Measurements from ENCODE around the gene ATP5ME. TPM values are rescaled to one million over a fixed set of nuclear protein-coding genes. Genes with fewer than 3 reads are reported as not detected.

The ATP5ME gene
- polyA plus RNA-seq, 4 donors, result 447 to 1,305 (median 893) TPM

GRCh38 chr4:718460-718859 lies 44.4 kb upstream of the ATP5ME start:
- WGBS, 3 donors, result 85 to 93% (median 93%) methylated on average over 8 of the region's 8 CpGs
- no peak overlapping the region for H3K4me3 ChIP-seq (ENCODE audit: low read depth in 1 of 3, low read length in 3 of 3)
- H3K9me3 ChIP-seq (ENCODE audit: control insufficient read depth in 2 of 2, insufficient read depth in 1 of 2, low read depth in 1 of 2, low read length in 1 of 2), result no peaks in the 10 kb centered on the region
- H3K4me1 ChIP-seq (ENCODE audit: control insufficient read depth in 3 of 3, insufficient read depth in 2 of 3, low read depth in 1 of 3, low read length in 2 of 3), result peaks cover 0 to under 1% (median 0%) of the 10 kb centered on the region in 3 donors
- H3K36me3 ChIP-seq (ENCODE audit: control insufficient read depth in 3 of 3, insufficient read depth in 2 of 3, low read depth in 1 of 3, low read length in 3 of 3), result peaks cover 0 to 43% (median 0%) of the 10 kb centered on the region in 3 donors
- no peaks in the 10 kb centered on the region for H3K27me3 ChIP-seq (ENCODE audit: control insufficient read depth in 3 of 3, insufficient read depth in 3 of 3, low read length in 3 of 3)
- no peak overlapping the region for H3K27ac ChIP-seq (ENCODE audit: low read depth in 1 of 3, low read length in 2 of 3)
- FAIRE-seq, result no peak
- no peak for DNase-seq

DNA sequence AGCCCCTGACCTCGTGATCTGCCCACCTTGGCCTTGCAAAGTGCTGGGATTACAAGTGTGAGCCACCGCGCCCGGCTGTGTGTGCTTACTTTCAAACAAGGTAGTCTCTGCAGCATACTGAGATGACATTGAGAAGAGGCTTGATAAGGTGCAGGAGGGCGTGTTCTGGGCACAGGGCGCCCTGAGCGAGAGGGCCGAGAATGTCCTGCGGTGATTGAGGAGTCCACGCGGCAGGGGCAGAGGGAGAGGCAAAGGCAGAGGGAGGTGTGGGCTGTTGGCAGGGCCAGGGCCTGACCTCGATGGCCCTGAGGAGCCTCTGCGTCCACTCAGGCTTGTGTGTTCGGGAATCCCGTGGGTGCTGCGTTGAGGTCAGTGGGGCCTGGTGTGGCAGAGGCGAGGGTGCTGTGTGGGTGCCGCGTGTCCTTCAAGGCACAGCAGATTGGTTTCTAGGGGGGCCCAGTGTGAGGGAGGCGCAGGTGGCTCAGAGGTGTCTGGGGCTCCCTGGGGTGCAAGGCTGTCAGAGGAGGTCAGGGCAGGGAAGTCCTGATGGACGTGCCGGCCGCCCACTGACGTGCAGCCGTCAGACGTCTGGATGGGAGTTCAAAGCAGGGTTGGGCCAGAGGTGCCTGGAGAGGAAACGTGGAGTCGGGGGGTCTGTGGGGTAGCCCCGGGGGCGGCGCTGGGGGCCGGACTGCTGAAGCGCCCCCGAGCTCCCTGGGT lies 43.7 kb upstream of the ATP5ME start:
- WGBS, 3 donors, result 60 to 82% (median 66%) methylated on average over 32 to 34 of the region's 34 CpGs
- FAIRE-seq, result no peak

DNA sequence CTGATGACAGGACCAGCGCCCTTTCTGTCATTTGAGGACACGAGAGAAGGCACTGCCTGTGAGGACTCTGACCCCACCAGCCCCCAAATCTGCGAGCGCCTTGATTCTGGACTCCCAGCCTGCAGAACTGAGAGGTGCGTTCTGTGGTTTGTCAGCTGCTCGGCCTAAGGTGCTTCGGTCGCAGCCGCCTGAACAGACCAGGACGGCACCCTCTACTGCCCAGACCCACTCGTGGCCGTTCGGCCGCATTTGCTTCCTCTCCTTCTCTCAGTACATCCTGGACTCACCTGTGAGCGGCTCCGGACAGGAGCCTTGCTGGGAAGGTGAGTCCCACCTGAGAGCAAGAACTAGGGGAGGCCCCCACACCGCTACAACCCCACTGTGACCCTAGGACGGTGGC lies 40.0 kb upstream of the ATP5ME start:
- Histone ChIP-seq H3K36me3 (ENCODE audit: control insufficient read depth in 3 of 3, insufficient read depth in 2 of 3, low read depth in 1 of 3, low read length in 3 of 3) (peaks cover 0 to 41% (median 0%) of the 10 kb centered on the region in 3 donors), H3K9me3 (ENCODE audit: control insufficient read depth in 2 of 2, insufficient read depth in 1 of 2, low read depth in 1 of 2, low read length in 1 of 2) (no peaks in the 10 kb centered on the region), H3K27me3 (ENCODE audit: control insufficient read depth in 3 of 3, insufficient read depth in 3 of 3, low read length in 3 of 3) (no peaks in the 10 kb centered on the region), H3K27ac (ENCODE audit: low read depth in 1 of 3, low read length in 2 of 3) (no peak overlapping the region), H3K4me1 (ENCODE audit: control insufficient read depth in 3 of 3, insufficient read depth in 2 of 3, low read depth in 1 of 3, low read length in 2 of 3) (no peaks in the 10 kb centered on the region), H3K4me3 (ENCODE audit: low read depth in 1 of 3, low read length in 3 of 3) (no peak overlapping the region)
- 89 to 93% (median 90%) methylated on average over 18 of the region's 18 CpGs for WGBS, 3 donors
- FAIRE-seq, result no peak
- DNase-seq, result no peak

More for the DNA sequence above, 43.7 kb upstream of the ATP5ME start:
- H3K36me3 ChIP-seq (ENCODE audit: control insufficient read depth in 3 of 3, insufficient read depth in 2 of 3, low read depth in 1 of 3, low read length in 3 of 3), result peaks cover 0 to 42% (median 0%) of the 10 kb centered on the region in 3 donors
- H3K4me1 ChIP-seq (ENCODE audit: control insufficient read depth in 3 of 3, insufficient read depth in 2 of 3, low read depth in 1 of 3, low read length in 2 of 3), result no peaks in the 10 kb centered on the region
- H3K9me3 ChIP-seq (ENCODE audit: control insufficient read depth in 2 of 2, insufficient read depth in 1 of 2, low read depth in 1 of 2, low read length in 1 of 2), result no peaks in the 10 kb centered on the region
- peak in 1 of 2 donors; percentile 72 for DNase-seq
- no peaks in the 10 kb centered on the region for H3K27me3 ChIP-seq (ENCODE audit: control insufficient read depth in 3 of 3, insufficient read depth in 3 of 3, low read length in 3 of 3)
- no peak overlapping the region for H3K4me3 ChIP-seq (ENCODE audit: low read depth in 1 of 3, low read length in 3 of 3)
- no peak overlapping the region for H3K27ac ChIP-seq (ENCODE audit: low read depth in 1 of 3, low read length in 2 of 3)

- Histone ChIP-seq H3K27me3 (ENCODE audit: control insufficient read depth in 3 of 3, insufficient read depth in 3 of 3, low read length in 3 of 3) (no peaks in the 10 kb centered on the region), H3K4me3 (ENCODE audit: low read depth in 1 of 3, low read length in 3 of 3) (no peak overlapping the region), H3K4me1 (ENCODE audit: control insufficient read depth in 3 of 3, insufficient read depth in 2 of 3, low read depth in 1 of 3, low read length in 2 of 3) (peaks cover 0 to 5% (median 0%) of the 10 kb centered on the region in 3 donors), H3K9me3 (ENCODE audit: control insufficient read depth in 2 of 2, insufficient read depth in 1 of 2, low read depth in 1 of 2, low read length in 1 of 2) (no peaks in the 10 kb centered on the region), H3K36me3 (ENCODE audit: control insufficient read depth in 3 of 3, insufficient read depth in 2 of 3, low read depth in 1 of 3, low read length in 3 of 3) (peaks cover 0 to 47% (median 0%) of the 10 kb centered on the region in 3 donors), H3K27ac (ENCODE audit: low read depth in 1 of 3, low read length in 2 of 3) (no peak overlapping the region)
- no peak for FAIRE-seq
- 78 to 86% (median 85%) methylated on average over 9 of the region's 9 CpGs for WGBS, 3 donors
- no peak for DNase-seq
Observed at GRCh38 chr4:712916-713632, 39.0 kb upstream of the ATP5ME start.

- no peaks in the 10 kb centered on the region for H3K9me3 ChIP-seq (ENCODE audit: control insufficient read depth in 2 of 2, insufficient read depth in 1 of 2, low read depth in 1 of 2, low read length in 1 of 2)
- H3K4me3 ChIP-seq (ENCODE audit: low read depth in 1 of 3, low read length in 3 of 3), result no peak overlapping the region
- H3K4me1 ChIP-seq (ENCODE audit: control insufficient read depth in 3 of 3, insufficient read depth in 2 of 3, low read depth in 1 of 3, low read length in 2 of 3), result peaks cover 0 to 5% (median 3%) of the 10 kb centered on the region in 3 donors
- WGBS, 3 donors, result 60 to 68% (median 66%) methylated on average over 3 of the region's 3 CpGs
- DNase-seq, result no peak
- no peaks in the 10 kb centered on the region for H3K27me3 ChIP-seq (ENCODE audit: control insufficient read depth in 3 of 3, insufficient read depth in 3 of 3, low read length in 3 of 3)
- H3K27ac ChIP-seq (ENCODE audit: low read depth in 1 of 3, low read length in 2 of 3), result no peak overlapping the region
- FAIRE-seq, result no peak
- peaks cover 0 to 46% (median 0%) of the 10 kb centered on the region in 3 donors for H3K36me3 ChIP-seq (ENCODE audit: control insufficient read depth in 3 of 3, insufficient read depth in 2 of 3, low read depth in 1 of 3, low read length in 3 of 3)
Observed at GRCh38 chr4:712093-712492, 38.0 kb upstream of the ATP5ME start.

GRCh38 chr4:710916-711315 lies 36.8 kb upstream of the ATP5ME start:
- H3K9me3 ChIP-seq (ENCODE audit: control insufficient read depth in 2 of 2, insufficient read depth in 1 of 2, low read depth in 1 of 2, low read length in 1 of 2), result no peaks in the 10 kb centered on the region
- H3K36me3 ChIP-seq (ENCODE audit: control insufficient read depth in 3 of 3, insufficient read depth in 2 of 3, low read depth in 1 of 3, low read length in 3 of 3), result peaks cover 0 to 46% (median 0%) of the 10 kb centered on the region in 3 donors
- 89 to 93% (median 92%) methylated on average over 13 of the region's 13 CpGs for WGBS, 3 donors
- no peak overlapping the region for H3K4me3 ChIP-seq (ENCODE audit: low read depth in 1 of 3, low read length in 3 of 3)
- no peaks in the 10 kb centered on the region for H3K27me3 ChIP-seq (ENCODE audit: control insufficient read depth in 3 of 3, insufficient read depth in 3 of 3, low read length in 3 of 3)
- DNase-seq (no peak), FAIRE-seq (no peak)
- H3K4me1 ChIP-seq (ENCODE audit: control insufficient read depth in 3 of 3, insufficient read depth in 2 of 3, low read depth in 1 of 3, low read length in 2 of 3), result peaks cover 0 to 5% (median 3%) of the 10 kb centered on the region in 3 donors
- H3K27ac ChIP-seq (ENCODE audit: low read depth in 1 of 3, low read length in 2 of 3), result no peak overlapping the region

GRCh38 chr4:710116-710515 lies 36.0 kb upstream of the ATP5ME start:
- no peak for FAIRE-seq
- H3K27ac ChIP-seq (ENCODE audit: low read depth in 1 of 3, low read length in 2 of 3), result no peak overlapping the region

GRCh38 chr4:709348-709747 lies 35.3 kb upstream of the ATP5ME start:
- no peak for DNase-seq
- FAIRE-seq, result no peak
- Histone ChIP-seq H3K9me3 (ENCODE audit: control insufficient read depth in 2 of 2, insufficient read depth in 1 of 2, low read depth in 1 of 2, low read length in 1 of 2) (no peaks in the 10 kb centered on the region), H3K4me3 (ENCODE audit: low read depth in 1 of 3, low read length in 3 of 3) (no peak overlapping the region), H3K36me3 (ENCODE audit: control insufficient read depth in 3 of 3, insufficient read depth in 2 of 3, low read depth in 1 of 3, low read length in 3 of 3) (peaks cover 0 to 42% (median 0%) of the 10 kb centered on the region in 3 donors), H3K27ac (ENCODE audit: low read depth in 1 of 3, low read length in 2 of 3) (no peak overlapping the region), H3K27me3 (ENCODE audit: control insufficient read depth in 3 of 3, insufficient read depth in 3 of 3, low read length in 3 of 3) (no peaks in the 10 kb centered on the region), H3K4me1 (ENCODE audit: control insufficient read depth in 3 of 3, insufficient read depth in 2 of 3, low read depth in 1 of 3, low read length in 2 of 3) (peaks cover 0 to 5% (median 3%) of the 10 kb centered on the region in 3 donors)
- 95 to 96% (median 95%) methylated on average over 6 of the region's 6 CpGs for WGBS, 3 donors

More at GRCh38 chr4:710116-710515, 36.0 kb upstream of the ATP5ME start:
- H3K9me3 ChIP-seq (ENCODE audit: control insufficient read depth in 2 of 2, insufficient read depth in 1 of 2, low read depth in 1 of 2, low read length in 1 of 2), result no peaks in the 10 kb centered on the region
- no peaks in the 10 kb centered on the region for H3K27me3 ChIP-seq (ENCODE audit: control insufficient read depth in 3 of 3, insufficient read depth in 3 of 3, low read length in 3 of 3)
- 76 to 82% (median 78%) methylated on average over 9 of the region's 9 CpGs for WGBS, 3 donors
- no peak overlapping the region for H3K4me3 ChIP-seq (ENCODE audit: low read depth in 1 of 3, low read length in 3 of 3)
- peaks cover 0 to 46% (median 0%) of the 10 kb centered on the region in 3 donors for H3K36me3 ChIP-seq (ENCODE audit: control insufficient read depth in 3 of 3, insufficient read depth in 2 of 3, low read depth in 1 of 3, low read length in 3 of 3)
- DNase-seq, result no peak
- peaks cover 0 to 5% (median 3%) of the 10 kb centered on the region in 3 donors for H3K4me1 ChIP-seq (ENCODE audit: control insufficient read depth in 3 of 3, insufficient read depth in 2 of 3, low read depth in 1 of 3, low read length in 2 of 3)
